HG02588 (cell line): ENCODE measurements around the gene COL16A1.

Source experiments
- ATAC-seq: cut with Tn5 transposase; IDR thresholded peaks from one replicate; pipeline ENCODE4 v1.9.1; 2021; ENCODE audit warnings: mild to moderate bottlenecking, moderate library complexity; ENCODE audit not compliant: unreplicated experiment

COL16A1 gene

DNA sequence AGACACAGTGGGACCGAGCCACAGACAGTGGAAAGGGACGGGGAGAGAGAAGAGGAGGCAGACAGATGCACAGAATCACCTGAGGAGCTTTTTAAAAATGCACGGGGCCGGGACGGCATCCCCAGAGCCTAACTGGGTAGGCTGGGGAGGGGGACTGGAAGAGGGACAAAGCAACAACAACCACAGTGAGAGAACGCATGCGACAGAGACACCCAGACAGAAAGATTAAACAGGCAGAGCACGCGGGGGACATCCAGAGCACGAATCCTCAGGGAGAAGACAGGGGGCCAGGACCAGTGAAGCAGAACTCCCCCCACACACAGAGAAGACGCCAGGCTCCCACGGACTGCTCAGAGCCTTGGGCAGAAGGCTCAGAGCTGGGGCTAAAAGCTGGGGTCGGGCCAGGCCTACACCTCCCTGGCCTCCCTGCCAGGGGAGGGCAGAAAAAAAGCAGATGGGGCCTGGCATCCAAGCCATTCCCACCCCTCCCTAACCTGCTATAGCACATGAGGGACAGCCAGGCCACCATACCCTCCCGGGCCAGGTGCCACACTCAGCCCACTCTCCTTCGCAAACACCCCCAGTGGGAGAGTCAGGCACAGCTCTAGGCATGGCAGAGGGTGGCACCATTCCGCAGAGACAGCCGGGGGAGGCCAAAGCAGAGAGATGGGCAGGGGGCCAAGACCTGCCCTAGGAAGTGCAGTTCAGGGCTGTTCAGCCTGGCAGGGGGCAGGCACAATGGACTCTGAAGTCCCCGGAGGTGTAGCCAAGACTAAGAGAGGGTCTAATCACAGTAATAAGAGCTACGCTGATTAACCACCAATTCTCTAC lies 29.8 kb upstream of the COL16A1 start:
- no peak for ATAC-seq

DNA sequence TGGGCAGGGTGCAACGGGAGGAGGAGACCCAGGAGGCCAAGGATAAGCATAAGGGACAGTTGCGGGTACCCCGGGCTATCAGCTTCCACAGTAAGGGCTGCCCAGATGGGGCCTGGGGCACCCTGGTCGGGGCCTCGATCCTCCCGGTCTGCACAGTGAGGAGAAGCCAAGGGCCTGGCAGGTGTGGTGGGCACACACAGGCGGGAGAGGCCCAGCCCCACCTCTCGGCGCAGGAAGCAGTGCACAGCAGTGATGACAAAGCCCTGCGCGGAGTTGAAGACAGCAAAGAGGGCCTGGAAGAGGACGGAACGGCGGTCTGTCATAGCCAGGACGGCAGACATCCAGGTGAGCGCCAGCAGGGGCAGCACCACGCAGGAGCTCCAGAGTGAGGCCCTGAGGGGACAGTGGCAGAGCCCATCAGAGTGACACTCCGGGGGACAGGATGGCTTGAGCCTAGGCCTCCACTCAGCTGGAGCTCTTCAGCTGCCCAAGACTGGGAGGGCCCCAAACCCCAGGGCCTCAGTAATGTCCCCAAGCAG lies 29.0 kb upstream of the COL16A1 start:
- ATAC-seq: no peak

DNA sequence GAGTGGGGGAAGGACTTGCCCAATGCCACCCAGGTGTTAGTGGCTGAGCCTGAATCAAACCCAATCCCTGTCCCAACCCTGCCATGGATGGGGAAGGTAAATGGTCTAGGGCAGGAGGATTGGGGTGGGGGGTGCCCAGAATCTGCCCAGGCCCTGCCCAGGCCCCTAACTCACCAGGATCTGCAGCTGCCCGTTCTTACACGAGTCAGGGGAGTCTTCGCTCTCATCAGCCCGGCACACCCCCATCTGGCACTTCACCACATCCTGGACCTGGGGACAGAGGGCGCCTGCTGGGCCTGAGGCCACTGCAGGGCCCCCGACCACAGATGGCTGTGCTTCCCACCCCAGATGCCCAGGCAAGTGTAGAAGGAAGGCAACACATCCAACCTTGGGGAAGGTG lies 28.5 kb upstream of the COL16A1 start:
- no peak for ATAC-seq

DNA sequence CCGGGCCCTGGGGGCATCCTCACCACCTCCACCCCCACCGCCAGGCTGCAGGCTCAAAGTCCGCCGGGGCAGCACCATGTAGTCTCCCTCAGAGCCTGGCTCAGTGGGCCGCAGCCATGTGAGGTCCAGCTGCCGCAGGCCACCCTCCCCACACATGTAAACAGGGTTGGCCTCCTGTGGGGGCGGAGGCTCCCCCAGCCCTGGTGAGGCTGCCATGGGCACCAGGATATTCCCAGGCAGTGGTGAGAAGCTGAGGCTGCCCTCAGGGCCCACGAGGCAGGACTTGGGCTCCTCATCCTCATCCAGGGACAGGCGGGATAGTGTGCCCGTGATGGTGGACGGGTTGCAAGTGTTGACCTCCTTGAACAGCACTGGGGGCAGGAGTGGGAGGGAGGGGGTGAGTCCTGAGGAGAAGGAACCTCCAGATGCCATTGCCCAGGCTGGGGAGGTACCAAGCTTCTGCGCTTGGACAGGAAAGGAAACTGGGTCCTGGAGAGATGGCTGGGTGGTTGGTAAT lies 27.3 kb upstream of the COL16A1 start:
- no peak for ATAC-seq

DNA sequence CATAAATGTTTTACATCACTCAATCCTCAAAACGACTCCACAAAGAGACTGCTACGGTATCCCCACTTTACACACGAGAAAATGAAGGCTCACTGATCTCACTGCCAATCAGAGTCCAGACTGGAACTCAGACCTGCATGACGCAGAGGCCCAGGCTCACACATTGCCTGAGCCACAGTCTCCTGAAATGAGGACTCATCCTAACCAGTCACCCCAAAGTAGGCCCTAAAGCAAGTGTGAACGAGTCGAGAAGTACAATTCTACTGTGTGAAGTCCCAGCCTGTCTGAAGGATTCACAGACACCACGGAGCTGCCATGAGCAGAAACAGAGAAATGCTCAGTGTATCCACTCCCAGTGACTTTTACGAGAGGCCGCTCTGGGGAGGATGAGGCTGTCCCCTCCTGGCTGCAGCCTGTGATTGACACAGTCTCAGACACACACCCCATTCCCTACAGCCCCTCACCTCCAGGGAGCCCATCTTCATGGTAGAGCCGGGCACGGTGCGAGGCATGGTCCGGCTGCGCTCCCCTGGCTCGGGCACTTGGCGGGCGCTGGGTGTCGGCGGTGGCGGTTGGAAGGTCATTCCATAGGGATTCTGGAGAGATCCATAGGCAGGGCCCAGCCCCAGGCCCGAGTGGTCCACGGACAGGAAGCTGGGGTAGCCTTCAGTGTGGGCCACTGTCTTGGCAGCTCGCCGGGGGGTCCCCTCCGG lies 26.7 kb upstream of the COL16A1 start:
- no peak for ATAC-seq

DNA sequence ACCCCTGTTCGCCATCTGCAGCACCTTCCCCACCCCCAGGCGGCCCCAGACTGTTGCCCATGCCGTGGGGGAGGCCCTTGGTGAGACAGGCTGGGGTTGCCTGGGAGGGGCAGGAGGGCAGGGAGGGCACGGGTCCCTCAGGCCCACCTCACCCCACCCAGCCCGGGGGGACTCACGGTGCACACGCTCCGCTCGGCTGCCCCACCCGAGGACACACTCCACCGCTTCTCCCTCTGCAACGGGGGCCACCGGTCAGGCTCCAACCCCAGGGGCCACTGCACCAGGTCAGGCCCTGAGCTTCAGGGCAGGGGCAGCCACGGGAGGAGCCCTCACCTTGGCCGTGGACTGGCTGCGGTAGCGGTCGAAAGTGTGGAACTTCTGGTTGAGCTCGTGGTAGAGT lies 24.0 kb upstream of the COL16A1 start:
- no peak for ATAC-seq

DNA sequence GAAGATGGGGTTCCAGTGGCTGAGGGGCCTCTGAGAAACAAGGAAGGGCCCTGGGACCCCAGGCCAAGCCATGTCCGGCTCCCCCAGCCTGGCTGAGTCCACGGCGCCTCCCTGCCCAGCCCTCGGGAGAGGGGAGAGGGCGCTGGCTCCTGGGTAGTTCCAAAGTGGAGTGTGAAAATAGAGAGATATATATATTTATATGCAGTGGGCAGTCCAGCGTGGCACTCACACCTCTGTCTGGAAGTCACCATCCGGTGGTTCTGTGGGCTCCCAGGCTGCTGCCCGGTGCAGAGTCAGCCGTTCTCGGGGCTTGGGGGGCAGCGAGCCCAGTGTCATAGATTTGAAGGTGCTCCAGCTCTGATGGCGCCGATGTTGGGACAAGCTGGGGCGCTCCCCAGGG lies 23.4 kb upstream of the COL16A1 start:
- no peak for ATAC-seq

DNA sequence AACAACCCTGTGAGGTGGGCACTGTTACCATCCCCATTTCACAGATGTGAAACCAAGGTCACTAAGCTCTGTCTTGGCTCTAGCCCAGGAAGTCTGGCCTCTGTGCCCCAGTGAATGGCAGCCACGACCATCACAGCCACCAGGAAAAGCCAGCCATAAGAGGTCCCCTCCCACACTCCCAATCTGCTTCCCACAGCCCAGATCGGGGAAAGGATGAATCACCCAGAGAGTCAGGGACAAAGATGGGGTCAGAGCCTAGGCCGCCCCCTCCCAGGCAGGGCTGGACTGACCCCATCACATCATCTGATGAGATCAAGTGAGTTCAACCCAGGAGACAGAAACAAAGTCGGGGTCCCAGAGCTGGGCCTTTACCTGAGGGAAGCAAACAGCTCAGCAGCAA lies 22.9 kb upstream of the COL16A1 start:
- no peak for ATAC-seq

DNA sequence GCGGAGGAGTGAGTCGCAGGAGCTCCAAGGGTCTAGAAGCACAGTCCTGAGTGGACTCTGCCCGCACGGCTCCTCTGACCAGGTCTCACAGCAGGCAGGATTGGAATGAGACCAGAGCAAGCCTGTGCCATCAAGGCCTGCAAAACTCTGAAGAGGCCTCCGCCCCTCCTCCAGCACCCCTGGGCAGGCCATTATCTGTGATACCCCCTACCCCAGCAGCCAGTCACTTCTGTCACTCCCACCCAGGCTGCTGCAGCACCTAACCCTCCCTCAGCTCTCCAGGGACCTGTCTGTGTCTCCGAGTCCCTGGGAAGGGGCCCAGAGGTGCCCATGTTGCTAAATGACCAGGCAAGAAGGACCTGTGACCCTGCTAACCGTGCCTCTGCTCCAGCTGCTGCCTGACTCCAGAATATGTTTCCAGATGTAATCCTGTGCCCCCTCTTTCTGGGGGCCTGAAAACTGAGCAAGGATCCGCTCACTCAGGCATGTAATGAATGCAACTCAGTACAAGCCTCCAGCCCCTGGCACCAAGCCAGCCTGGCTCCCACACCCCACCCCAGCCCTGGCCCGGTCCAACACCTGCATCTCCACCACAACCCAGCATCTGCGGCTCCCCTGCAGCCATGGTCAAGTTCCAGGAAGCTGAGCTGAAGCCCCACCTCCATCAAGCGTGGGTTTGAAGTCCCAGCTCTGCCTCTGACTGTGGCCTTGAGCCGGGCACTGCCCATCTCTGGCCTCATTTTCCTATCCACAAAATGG lies 22.1 kb upstream of the COL16A1 start:
- ATAC-seq: no peak

DNA sequence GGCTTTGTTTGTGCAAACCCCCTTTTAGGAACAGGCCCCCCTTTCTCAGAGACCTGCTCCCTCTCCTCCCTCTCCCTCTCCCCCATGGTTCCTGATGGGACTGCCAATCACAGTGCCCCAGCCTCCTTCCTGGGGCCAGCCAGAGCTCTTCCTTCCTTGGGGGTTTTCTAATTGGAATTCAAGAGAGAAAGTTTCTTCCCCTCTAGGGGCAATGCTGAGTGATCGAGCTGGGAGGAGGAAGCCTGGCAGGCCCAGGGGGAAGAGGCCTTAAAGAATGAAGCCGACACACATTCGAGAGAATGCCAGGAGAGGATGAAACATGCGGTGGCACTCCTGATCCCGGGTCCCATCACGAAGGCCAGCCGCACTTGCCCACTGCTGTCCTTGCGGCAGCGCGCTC lies 21.3 kb upstream of the COL16A1 start:
- no peak for ATAC-seq

DNA sequence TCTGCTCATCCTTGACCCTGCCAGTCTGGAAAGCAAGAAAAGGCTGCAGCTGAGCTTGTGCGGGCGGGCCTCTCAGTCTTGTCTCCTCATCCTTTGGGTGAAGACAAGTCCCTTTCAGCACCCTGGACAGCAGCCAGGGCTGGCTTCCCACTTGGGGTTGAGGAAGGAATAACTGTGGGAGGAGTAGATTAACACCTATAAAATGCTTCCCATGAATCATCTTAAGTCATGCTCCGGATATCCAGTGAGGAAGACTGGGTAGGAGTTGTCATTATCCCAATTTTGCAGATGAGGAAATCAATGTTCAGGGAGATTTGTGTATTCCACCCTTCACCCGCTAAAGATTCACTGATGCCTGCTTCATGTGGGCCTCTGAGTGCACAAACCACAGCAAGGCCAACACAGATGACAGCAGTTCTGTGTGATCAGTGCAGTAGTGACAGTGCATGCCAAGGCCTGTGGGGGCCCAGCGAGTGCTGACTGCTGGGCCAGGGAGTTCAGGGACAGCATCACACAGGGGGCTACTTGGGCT lies 20.1 kb upstream of the COL16A1 start:
- ATAC-seq: no peak

DNA sequence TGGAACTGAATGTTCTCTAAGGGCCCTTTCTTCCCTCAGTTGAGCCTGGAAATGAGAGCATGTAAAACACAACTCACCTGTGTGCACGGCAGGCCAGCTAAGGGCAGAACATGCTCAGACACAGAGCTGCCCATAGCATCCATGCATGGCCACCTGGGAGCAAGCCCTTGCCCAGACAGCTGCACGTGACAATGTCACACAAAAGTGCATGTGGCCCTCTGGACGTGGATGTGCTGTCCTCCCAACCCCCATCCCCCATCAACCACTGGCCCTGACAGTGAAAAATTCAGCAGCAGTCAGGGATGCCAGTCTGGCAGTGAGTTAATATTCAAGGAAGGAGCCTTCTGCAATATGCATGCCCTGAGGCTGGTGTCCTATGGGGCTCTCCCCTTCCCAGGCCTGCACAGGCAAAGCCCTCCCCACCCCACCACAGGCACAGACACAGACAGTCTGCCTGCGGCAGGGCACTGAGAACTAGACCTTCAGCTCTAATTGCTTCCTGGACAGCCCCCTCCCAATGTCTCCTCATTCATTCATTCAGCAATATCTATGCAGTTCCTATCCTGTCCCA lies 14.6 kb upstream of the COL16A1 start:
- ATAC-seq: no peak

DNA sequence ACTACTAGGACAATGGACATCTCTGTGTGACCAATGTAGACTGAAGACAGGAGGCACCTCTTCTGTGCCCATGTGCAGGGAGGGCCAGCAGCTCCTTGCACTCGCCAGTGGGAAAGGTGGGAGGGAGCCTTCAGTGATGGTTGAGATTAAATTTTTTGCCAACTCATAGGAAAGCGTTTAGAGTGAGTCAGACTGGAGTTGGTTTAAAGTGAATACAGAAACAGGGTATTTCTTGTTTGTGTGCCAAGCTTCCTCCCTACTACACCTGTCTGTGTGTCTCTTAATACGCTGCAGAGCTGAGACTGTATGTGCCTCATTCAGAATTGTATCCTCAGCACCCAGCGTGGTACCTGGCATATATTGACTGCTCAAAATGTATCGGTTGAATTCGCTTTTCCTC lies 13.5 kb upstream of the COL16A1 start:
- no peak for ATAC-seq

DNA sequence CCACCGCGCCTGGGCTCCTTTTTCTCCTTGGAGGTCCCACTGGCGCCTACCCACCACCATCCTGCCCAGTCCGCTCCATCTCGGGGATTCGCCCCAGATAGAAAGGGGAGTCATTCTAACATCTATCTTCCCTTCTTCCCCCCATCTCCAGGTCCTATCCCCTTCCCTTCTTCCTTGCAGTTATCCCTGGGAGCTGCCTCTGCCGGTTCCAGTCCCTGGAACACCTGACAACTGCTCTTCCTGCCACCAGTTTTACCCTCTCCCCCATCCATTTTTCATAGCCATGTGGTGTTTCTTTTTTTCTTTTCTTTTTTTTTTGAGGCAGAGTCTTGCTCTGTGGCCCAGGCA lies 12.0 kb upstream of the COL16A1 start:
- no peak for ATAC-seq

DNA sequence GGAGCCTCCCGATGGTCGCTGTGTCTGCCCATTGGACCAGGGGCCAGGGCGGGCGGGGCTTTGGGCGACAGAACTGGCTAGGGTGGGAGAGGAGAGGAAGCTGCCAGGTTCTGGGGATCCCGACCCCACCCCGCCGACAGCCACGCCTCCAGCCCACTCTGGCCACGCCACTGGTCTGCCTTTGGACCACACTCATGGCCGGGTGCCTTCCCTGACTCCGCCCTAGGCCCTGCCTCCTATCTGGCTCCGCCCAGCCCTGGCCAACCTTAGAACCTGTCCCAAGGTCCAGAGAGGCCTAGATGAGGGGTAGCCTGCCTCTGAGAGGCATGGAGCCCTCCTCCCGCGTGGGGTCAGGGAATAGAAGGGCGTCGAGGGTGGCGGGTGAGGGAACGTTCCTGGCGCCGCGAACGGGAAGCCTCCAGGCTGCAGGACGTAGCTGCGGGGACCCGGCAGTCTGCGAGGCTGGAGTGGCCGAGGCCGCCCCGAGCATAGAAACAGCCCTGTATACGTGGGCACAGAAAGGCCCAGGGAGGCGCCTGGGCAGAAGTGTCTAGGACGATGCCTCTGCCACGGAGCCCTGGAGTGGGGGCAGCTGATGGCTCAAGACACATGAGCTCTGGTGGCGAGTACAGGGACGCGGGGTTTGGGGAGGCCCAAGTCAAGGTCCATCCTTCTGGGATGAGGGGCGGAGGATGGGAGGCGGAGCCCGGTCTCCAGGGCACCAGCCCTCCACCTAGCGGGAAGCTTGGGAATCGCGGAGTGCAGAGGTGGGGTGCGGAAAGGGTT lies 11.5 kb upstream of the COL16A1 start:
- ATAC-seq: peak; percentile 50

DNA sequence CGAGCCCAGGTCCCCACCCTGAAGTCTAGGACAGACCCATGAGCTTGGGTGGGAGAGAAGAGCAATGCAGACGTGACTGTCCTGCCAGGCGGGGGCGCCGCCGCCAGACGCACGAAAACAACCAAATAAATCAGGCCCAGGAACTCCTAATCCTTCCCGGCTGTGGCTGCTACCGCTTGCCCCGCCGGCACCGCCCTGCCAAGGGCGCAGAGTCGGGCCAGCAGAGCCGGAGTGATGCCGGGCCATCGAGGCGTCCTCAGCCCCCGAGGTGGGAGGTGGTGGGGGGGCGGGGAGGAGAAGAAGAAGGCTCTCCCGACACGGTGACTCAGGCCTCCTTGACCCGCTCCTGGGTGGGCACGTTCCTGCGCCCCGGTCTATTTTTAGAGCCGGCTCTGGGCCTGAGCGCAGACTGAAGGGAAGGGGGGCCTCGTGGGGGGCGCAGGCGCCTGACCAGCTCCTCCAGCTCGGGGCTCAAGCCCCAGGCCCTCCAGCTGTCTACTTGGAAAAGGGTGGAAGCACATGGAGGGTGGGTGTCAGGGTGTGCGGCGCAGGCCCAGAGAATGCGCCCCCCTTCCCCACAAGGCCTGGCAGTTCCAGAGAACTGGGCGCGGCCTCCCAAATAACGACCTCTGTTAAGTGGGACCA lies 10.7 kb upstream of the COL16A1 start:
- no peak for ATAC-seq

DNA sequence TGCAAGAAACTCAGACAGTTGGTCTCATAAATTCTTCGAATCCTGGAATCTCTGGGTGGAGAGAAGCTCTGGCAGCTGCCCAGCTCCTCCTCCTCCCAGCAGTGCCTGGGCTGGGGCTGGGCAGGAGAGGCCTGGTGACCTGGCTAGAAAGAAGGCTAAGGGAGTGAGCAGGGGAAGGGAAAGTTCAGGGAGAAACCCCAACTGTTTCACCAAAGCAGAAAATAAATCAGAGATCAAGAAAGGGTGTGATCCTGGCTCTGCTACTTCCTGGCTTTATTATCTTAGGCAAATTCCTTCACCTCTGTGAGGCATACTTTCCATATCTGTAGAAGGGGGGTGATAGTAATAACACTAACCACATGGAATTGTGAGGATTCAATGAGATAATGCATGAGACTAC lies 8.8 kb upstream of the COL16A1 start:
- no peak for ATAC-seq

DNA sequence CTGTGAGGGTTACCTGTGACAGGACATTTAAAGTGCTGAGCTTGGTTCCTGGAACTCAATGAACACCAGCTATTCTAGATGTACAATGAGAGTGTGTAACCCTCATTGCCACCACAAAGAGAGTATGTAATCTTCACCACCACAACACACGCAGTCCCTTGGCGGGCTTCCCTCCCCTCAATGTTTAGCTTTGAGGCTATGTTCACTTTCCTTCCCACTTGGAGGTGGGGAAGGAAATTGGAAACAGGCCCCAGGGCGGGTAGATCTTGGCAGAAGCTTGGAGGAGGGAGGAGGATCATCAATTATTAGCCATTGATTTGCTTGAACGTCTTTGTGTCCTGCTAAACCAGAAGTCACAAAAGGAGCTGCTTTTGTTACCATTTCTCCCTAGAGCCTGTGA lies 8.3 kb upstream of the COL16A1 start:
- no peak for ATAC-seq

DNA sequence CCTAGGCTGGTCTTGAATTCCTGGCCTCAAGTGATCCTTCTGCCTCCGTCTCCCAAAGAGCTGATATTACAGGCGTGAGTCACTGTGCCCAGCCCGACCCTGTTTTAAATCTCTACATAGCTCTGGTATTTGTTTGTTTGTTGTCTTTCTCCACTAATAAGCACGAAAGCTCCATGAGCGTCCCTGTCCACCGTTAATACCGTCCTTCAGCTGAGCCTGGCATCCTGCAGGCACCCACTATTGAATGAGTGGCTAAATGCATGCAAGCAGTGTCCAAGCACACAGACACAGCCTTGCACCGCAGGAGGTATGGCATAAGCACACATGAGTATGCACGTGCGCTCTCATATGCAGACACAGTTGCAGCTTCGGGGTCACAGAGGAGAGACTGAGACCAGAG lies 4.5 kb upstream of the COL16A1 start:
- ATAC-seq: no peak

DNA sequence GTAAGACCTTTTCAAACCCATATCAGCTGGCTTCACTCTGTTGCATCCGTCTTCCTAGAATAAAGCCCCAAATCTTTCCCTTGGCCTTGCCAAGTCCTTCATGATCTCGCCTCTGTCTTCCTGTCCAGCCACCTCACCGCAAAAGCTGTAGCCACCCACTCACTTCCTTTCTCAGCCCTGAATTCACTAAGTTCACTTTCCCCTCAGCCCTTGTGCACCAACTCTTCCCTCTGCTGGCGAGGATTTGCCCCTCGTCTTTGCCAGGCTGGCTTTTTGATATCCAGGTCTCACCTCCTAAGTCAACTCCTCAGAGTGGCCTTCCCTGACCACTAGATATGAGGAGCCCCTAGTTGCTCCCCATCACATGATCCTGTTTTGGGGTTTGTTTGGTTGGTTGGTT lies 3.9 kb upstream of the COL16A1 start:
- no peak for ATAC-seq
